ENCODE measurements around the gene PLCB4. TPM values are rescaled to one million over a fixed set of nuclear protein-coding genes. Genes with fewer than 3 reads are reported as not detected.

Gene PLCB4
- total RNA-seq, 1 donor from 2014 or later, result not detected

DNA sequence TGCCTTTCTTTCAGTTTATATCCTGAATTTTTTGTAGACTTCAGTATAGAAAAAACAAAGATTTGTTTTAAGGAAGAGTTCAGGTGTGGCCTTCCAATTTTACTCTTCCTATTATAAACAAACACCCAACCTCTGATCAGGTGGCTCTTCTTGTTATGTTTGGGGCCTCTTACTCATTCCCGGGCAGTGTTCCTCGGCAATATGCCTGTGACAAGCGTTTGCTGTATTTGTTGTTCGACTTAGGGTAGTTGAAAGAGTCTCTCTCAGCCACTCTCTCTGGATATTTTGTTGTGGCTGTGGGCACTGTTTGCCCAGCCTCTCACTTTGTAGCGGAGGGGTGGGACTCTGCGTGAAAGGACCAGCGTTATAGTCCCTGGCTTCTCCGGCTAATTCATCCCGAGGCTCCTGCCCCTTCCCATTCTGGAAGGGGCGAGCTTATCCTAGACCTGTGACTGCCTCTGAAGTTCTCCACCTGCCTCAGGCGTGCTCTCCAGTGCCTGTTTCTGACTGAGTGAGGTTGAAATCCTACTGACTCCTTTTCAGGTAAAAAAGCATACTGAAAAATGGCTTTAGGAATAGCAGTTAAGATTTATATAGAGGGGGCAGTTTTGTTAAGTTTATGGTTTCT is 97.4 kb downstream of the PLCB4 start:
- intact Hi-C loops (cut with micrococcal nuclease), result no loop called here

DNA sequence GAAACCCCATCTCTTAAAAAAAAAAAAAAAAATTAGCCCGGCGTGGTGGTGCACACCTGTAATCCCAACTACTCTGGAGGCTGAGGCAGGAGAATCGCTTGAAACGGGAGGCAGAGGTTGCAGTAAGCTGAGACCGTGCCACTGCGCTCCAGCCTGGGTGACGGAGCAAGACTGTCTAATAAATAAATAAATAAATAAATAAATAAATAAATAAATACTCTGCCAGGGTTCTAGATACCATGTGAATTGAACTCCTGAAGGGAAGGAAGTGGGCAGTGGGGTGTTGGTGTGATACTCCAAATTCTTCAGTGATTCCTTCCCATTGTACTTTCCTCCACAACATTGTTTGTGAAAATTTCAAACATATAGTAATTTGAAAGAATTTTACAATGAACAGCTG is 100.5 kb downstream of the PLCB4 start:
- intact Hi-C loops (cut with micrococcal nuclease), result no loop called here

DNA sequence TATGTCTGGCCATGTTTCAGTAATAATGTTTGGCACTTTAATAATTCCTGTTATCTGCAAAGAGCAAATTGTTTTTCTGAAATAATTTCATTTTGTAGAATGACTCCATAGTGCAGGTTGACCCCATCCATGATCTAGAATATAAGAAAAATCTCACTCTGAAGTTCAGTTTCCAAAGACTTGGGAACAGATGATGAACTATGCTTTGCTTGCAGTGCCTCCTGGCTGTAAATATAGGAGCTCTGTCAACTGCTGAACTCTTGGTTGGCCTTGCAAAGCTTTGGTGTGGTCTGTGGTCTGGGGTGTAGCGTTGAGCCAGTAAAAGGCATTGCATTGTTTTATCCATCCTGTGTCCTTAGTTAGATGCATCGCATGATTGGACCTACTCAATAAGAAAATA is 104.0 kb downstream of the PLCB4 start:
- intact Hi-C loops (cut with micrococcal nuclease), result no loop called here

DNA sequence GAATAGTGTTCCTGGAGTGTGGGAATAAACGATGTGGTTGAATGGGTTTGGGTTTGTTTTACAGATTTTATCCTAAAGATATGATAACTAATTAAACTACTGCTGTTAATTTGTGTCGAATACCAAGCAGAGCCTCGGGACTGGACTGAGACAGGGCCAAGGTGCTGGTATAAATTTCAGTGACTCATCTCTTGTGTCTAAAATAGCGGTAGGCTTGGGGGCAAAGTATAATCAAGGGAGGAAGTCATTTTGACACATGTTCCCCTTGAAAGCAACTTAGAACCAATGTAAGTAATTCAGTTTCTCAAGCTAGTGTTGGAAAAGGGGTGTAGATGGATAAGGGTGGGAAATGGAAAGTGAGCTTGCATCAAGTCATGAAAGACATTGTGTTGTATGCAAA is 108.4 kb downstream of the PLCB4 start:
- intact Hi-C loops (cut with micrococcal nuclease), result no loop called here

DNA sequence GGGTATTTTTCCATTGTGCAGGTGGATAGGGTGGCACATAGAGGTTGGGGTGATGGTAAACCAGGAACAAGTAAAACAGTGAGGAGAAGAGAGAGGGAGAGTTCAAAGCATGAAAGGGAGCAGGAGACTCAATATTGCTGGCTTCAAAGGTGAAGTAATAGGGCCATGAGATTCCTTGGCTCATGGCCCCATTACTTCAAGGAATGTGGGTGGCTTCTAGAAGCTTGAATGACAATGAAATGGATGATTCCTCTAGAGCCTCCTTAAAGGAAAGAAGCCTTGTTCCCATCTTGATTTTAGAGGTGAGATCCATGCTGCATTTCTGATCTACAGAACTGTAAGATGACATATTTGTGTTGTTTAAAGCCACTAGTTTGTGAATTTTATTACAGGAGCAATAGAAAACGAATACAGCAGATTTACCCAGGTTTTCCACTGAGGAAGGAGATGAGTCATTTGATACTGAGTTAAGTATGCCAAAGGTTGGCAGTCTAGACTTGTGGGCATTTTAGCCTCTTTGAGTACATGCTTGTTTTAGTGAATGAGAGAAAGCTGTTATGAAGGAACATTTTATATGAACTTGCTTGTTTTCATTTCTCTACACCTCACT is 110.4 kb downstream of the PLCB4 start:
- intact Hi-C loops (cut with micrococcal nuclease), result no loop called here

DNA sequence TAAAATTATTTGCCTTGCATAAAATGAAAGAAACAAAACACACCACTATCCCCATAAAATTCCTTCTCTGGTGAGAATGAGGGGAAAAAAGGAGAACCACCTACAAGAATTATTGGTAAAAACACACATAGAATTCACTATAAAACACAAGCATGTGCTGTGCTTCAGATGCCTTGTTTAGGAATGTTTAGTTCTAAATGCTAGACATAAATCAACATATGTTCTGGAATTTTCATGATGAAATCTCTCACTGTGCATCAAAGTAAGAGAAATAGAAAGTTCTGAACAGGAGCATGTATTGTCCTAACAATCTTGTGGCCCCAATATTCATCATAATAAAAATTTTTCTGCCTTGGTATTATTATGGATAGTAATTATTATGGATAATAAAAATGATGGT is 111.0 kb downstream of the PLCB4 start:
- intact Hi-C loops (cut with micrococcal nuclease), result no loop called here

DNA sequence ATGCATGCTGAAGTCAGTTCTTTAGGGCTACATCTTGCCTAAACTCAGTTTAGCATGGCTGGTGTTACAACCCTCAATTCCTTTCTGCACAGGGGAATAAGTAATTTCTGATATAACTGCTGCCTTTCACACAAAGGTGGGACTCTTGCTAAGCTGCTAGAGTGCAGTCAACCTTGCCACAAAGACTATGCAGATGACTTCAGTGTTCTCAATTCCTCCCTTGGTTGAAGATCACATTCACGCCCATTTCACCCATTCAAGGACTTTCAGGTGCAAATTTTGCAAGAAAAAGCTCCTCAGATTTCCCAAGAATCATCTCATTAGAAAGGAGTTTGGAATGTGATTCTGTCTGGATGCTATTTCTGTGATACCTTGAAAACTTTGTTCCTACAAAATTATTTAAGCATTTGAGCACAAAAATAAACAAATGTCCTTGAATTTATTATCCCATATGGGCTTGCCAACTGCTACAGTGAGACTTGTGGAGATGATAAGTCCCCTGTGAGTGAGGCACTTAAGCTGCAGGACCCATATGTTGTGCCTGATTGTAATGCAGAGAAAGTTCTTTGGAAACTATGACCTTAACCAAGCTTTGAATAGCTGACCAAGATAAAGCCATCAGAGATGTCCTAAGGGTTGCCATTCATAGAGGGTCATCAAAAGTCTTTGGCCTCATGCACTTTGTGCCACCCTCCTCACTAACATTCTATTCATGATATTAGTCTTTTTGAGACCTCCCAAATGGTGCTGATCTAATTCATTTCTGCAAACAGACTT is 111.8 kb downstream of the PLCB4 start:
- intact Hi-C loops (cut with micrococcal nuclease), result no loop called here

DNA sequence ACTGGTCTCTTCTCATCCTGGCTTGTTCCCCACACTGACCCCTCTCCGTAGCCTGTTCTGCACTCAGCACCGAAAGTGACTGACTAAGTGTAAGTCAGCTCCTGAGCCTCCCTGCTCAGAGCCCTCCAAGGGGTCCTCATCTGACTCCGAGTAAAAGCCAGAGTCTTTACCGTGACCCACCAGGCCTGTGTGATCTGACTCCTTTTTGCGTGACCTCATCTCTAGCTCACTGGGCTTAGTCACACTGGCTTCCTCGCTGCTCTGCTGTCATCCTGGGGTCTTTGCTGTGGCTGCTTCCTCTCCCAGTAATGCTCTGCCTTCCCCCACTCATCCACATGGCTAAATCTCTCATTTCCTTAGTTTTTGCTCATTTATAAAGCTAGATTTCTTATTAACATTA is 116.6 kb downstream of the PLCB4 start:
- intact Hi-C loops (cut with micrococcal nuclease), result no loop called here

DNA sequence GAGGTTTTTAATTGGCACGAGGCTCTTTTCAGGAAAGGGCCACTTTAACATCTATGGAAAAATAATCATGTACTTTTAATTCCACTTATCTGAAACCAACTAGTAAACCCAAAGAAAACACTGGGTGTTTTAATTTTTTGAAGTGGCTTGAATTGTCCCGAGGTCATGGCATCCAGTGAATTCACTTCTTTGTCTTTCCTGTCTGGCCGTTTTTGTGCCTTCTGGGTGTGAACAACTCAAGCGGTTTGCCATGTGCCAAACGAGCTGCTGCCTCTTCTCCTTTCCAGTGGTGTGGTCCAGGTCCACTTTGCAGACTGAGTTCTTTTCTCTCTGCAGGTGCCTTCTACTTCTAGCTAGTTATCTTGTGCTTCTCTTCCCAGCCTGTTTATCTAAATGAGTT is 117.5 kb downstream of the PLCB4 start:
- intact Hi-C loops (cut with micrococcal nuclease), result no loop called here

DNA sequence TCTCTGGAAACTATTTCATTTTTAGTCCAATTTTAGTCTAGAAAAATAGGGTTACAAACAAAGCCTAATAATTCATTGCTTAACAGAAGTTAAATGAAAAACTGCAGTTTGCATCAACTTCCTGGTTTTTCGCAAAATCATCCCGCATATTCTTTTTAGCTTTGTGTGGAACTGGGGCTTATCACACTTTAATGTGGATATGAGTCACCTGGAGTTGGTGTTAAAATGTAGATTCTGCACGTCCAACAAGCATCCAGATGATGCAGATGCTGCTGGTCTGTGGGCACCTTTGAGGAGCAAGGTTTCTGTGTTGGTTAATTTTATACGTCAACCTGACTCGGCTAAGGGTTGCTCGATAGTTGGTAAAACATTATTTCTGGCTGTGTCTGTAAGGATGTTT is 126.1 kb downstream of the PLCB4 start:
- intact Hi-C loops (cut with micrococcal nuclease), result no loop called here

DNA sequence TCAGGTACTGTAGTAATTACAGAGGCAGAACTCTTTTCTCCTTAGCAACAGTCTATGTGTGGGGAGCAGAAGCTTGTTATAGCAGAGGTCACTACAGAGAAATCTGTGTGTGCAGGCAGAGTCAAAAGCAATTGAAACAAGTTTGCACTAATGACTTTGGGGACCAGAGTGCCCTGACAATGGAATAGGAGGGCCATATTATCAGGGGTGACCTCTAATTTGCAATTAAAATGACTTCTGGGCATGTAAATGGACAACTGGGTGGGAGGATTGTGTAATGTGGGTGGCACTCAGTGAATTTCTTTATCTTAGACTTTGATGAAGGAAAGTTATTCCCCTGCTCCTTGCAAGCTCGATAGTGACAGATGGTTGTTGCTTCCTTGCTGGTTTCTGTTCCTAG is 127.2 kb downstream of the PLCB4 start:
- intact Hi-C loops (cut with micrococcal nuclease), result no loop called here

DNA sequence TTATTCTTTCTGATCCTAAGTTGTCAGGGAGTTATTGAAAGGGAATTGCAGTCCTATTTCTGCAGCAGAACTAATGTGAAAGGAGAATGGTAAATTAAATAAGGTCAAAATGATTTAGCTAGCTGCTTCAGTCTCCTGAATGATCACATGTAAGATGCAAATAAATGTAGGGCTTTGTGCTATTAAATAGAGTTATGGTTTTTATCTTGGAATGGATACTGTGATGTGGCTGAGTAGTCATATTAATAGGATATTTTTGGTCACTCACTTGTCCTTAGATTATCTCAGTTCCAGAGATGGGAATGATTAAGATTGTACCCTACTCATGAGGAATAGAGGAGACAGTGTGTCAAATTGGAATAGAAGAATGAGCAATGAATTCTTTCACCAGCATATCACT is 129.6 kb downstream of the PLCB4 start:
- intact Hi-C loops (cut with micrococcal nuclease), result no loop called here

DNA sequence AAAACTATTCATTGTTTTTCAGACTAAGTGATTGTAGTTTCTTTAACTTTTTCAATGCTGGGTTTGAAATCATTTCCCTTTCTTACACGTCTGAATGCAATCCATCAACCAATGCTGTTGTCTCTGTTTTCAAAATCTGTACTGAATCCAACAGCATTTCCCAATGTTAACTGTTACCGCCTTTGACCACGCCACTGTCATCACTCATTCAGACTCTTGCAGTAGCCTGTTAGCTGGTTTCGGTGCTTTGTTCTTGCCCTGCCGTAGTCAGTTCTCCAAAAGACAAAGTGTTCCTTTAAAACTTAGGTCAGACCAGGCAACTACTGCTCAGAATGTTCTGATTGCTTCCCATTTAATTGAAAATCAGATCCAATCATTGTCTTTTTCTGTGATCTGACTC is 131.3 kb downstream of the PLCB4 start:
- intact Hi-C loops (cut with micrococcal nuclease), result no loop called here

DNA sequence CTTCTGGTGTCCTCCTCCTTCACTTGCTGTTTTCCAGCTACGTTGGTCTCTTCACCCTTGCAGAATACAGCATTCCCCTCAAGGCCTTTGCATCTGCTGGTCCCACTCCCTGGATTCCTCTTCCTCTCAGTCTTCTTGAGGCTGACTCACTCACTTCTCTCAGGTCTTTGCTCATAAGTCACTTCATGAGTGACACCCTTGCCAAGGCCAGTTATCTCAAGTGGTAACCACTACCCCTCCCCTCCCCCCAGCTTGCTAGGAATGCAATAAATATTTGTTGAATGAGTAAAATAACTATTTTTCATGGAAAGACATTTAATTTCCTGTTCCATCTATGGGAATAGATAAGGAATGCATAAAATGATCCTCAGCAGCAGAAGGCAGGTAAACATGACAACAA is 131.7 kb downstream of the PLCB4 start:
- intact Hi-C loops (cut with micrococcal nuclease), result no loop called here

DNA sequence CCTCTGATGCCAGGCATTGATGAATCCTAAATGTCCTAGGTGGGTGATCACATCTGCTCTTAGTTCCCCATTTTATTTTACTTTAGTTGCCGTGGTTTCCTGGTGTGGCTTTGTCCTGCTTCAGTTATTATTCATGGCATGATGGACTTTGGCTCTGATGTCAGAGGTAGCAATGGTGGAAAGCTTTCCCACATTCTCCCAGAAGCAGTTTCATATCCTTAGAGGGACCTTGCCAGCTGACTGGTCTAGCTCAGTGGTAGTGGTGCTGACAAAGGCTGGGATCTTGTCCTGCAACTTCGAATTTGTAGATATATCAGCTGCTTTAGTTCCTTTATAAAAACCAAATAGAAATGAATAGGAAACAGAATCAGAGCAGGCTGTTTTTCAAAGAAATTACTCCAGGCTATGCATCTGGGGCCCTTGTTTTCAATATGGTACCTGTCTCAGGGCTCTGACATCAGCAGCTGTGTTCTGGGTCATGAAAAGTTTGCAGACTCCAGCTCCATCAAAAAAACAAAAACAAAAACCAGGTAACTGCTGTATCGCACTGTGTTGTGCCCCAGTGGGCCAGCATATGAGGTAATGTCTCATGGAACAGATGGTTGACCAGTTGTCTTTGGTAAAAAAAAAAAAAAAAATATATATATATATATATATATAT is 133.7 kb downstream of the PLCB4 start:
- intact Hi-C loops (cut with micrococcal nuclease), result no loop called here

DNA sequence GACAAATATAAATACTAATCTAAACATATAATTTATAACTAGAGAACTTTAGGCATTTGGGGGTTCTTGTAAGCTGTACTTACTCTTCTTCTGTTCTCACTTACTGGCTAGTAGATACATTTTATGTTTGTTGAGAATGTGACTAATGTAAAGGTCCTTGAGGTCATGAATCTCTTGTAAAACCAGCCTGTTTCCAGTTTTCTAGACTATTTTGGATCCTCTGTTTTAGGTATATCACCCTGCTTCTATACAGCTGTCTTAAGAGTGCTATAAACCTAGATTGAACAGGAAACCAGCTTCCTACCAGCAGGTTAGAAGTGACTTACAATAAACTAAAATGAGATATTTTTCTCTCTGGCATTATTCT is 134.2 kb downstream of the PLCB4 start:
- intact Hi-C loops (cut with micrococcal nuclease), result no loop called here

DNA sequence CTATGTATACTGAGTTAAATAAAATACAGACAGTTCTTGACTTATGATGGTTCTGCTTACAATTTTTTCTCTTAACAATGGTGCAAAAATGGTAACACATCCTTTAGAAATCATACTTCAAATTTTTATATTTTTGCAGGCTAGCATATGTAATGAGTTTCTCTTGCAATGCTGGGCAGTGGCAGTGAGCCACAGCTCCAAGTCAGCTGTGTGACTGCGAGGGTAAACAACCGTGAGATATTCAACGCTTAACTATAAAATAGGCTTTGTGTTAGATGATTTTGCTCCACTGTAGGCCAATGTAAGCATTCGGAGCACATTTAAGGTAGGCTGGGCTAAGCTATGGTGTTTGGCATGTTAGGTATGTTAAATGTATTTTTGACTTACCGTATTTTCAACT is 136.1 kb downstream of the PLCB4 start:
- intact Hi-C loops (cut with micrococcal nuclease), result no loop called here

DNA sequence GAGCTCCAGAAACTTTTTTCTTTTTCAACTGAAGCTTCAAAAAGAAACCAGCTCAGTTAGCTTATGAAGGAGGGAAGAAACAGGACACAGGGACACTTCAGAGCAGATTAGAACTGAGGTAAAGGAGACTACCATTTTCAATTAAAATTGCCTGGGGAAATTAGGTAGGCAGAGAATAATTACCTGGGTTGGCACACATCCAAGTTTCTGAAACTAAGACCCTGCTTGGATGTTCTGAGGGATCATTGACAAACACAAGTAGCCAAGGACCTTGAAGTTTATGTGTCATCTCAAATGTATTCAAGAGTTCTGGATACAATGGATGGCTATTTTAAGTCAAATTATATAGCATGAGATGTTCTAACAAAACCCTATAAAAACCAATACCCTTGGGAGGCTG is 137.6 kb downstream of the PLCB4 start:
- intact Hi-C loops (cut with micrococcal nuclease), result no loop called here

DNA sequence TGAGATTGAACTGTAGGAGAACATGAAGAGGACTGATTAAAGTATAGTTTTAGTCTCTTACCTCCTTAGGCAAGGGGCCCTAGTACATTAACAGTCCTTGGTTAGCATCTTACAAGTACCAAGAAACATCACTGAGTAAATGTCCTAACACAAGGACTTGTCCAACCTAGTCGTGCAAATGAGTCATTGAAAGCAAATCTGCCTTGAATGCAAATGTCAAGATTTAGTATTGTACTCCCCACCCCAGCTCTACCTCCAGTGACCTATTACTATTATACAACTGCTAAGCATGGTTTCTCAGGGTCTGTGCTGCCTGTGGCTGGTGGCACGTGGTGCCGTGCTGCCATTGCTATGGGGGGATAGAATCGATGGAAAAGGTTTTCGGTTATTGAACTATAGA is 138.4 kb downstream of the PLCB4 start:
- intact Hi-C loops (cut with micrococcal nuclease), result no loop called here

DNA sequence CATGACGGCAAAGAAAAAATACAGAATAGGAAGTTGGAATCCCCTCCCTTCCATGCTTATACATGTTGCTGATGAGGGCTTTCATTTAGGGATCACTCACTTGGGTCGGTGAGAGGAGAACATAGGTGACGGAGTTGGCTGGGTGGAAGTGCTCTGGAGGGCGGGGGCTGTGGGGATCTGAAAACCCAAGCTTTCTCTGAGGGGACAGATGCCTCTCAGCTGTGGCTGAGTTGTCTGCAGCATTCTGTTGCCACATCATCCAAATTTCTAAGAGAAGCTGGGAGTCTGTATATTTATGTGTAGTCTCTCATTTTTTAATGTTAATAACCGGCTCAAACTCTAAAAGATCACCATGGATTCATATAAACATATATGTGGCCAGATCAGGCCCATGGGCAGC is 141.5 kb downstream of the PLCB4 start:
- intact Hi-C loops (cut with micrococcal nuclease), result no loop called here

DNA sequence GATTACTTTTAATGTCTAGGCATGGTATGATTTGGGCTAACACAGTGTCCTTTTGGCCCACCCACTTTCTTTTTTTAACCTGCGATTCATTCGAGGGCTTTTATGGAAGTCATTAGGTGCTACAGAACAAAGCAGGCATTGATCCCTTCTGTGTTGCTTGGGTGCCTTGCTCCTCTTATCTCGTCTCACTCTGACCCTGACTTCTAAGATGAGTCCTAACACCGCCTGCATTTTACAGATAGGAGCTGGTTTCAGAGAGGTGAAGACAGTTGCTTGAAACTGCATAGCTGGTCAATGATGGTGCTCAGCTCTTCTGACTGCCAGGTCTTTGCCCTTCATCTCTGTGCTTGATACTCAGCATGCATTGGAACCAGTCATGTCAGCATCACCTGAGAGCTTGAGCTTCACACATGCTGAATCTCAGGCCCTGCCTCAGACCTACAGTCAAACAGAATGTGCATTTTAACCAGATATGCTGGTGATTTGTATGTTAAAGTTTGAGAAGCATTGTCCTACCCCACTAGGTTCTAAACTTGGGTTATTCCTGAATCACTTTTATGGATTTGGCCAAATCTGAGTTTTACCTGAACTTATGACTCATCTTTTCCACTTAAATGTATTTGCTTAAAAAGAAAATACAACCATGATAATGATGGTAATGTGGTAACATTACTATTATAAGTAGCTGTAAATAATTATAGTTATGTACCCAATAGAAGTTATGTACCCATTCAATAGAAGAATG is 142.3 kb downstream of the PLCB4 start:
- intact Hi-C loops (cut with micrococcal nuclease), result no loop called here

DNA sequence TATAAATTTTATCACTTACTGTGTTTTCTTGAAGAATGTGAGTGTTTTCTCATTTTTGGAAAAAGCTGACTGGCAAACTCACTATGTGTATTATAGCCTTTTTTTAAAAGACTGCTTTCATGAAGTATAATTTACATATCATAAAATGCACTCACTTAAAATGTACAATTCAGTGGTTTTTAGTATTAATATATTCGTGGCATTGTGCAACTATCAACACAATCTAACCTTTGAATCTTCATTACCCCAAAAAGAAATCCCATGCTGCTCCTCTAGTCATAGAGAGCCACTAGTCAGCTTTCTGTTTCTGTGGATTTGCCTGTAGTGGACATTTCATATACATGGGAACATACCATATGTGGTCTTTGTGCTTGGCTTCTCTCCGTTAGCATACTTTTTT is 143.8 kb downstream of the PLCB4 start:
- intact Hi-C loops (cut with micrococcal nuclease), result no loop called here

Data from T-helper 2 cell treated with Interferon-gamma antibody and Interleukin-4, amounts not matched to agents 100 ng/mL and 5 ng/mL, for 36 hours (primary cell).